Adrenal gland (tissue), 19 donors: Measurements from ENCODE around the gene SRM. TPM values are rescaled to one million over a fixed set of nuclear protein-coding genes. Genes with fewer than 3 reads are reported as not detected.

Experiments
- DNase-seq, 7 donors: peaks; one replicate each; pipeline ENCODE4 v3.0.0-alpha.2; 2019 to 2020
- H3K27ac ChIP-seq, 5 donors: fragments of 200-600 bp; sonication (generic) in 4 of 5; 1 replicate in 3 of 5; 2 replicates in 2 of 5; pipeline versions ENCODE4 v1.5.1 to v1.8.0; 2016 to 2020; ENCODE audit warnings: mild to moderate bottlenecking in 1 of 5
- H3K27me3 ChIP-seq: fragments of 200-600 bp; 2 replicates; pipeline ENCODE4 v1.8.0; 2021
- H3K36me3 ChIP-seq, 2 donors: fragments of 200-600 bp; replicated peaks in 1 of 2; 1 replicate in 1 of 2; 2 replicates in 1 of 2; pipeline versions ENCODE4 v1.5.1 to v1.8.0; 2018 to 2022
- H3K4me1 ChIP-seq, 2 donors: fragments of 200-600 bp; replicated peaks in 1 of 2; 1 replicate in 1 of 2; 2 replicates in 1 of 2; pipeline versions ENCODE4 v1.5.1 to v1.8.0; 2018 to 2021
- H3K4me3 ChIP-seq, 4 donors: fragments of 200-600 bp; sonication (generic) in 3 of 4; one replicate each; pipeline ENCODE4 v1.5.1; 2016 to 2018
- H3K9me3 ChIP-seq, 3 donors: fragments of 200-600 bp; sonication (generic) in 1 of 3; replicated peaks in 1 of 3; 1 replicate in 2 of 3; 2 replicates in 1 of 3; pipeline versions ENCODE4 v1.5.1 to v1.8.0; 2016 to 2021
- POLR2A ChIP-seq, 2 donors: fragments of 450-650 bp; IDR thresholded peaks; one replicate each; pipeline ENCODE4 v1.6.1; 2017; ENCODE audit warnings: antibody characterized with exemption in 2 of 2, mild to moderate bottlenecking in 2 of 2, moderate library complexity in 1 of 2
- WGBS, 4 donors: extraction: QIAGEN DNeasy Blood & Tissue Kit in 2 of 4; methylation state at CpG; one replicate each; pipeline versions ENCODE4 v1.1.5 to v1.1.7; 2013 to 2017; 5-methylcytosine and 5-hydroxymethylcytosine counted together
- intact Hi-C, 2 donors: fragments of 100-400 bp; cut with DNase I; formaldehyde crosslinking; loops; one replicate each; pipeline versions ENCODE4 v1.14.1 to v1.15.0; 2022 to 2023
- long read RNA-seq, 10 donors: library from polyadenylated mRNA in 3 of 10; unstranded in 2 of 10; stranded (forward) in 1 of 10; transcript quantifications; one replicate each; pipeline ENCODE4 v2.0.0 and lab custom pipeline, GENCODE V29; 2021 to 2026
- polyA plus RNA-seq, 3 donors: library from polyadenylated mRNA; stranded (reverse); fragments of 200-250 nt in 2 of 3; fragments of 350-450 nt in 1 of 3; fragmentation: Illumina TruSeq in 1 of 3; extraction: RNeasy Lipid Tissue Mini Kit (QIAGEN cat#74804) in 1 of 3; gene quantifications; one replicate each; pipeline ENCODE4 v1.2.3, GENCODE V29; 2013 to 2014
- total RNA-seq, 9 donors: library from RNA; depleted of rRNA in 4 of 9; stranded (reverse); fragments of >200 nt in 4 of 9; fragments of 120-200 nt in 1 of 9; fragmentation: NEBNext Ultra II Directional in 1 of 9; extraction: Animal tissue kit (Norgen Biotek cat#: 25700) in 1 of 9; gene quantifications; one replicate each; pipeline versions ENCODE4 v1.1.0 to v1.2.4, GENCODE V29; 2013 to 2023
- TF ChIP-seq, protein P1 (sequence below), 6 experiments: fragments of 450-650 bp in 4 of 6; fragments of 200-600 bp in 2 of 6; sonication (generic) in 1 of 6; IDR thresholded peaks; 1 replicate in 5 of 6; 2 replicates in 1 of 6; pipeline versions ENCODE4 v1.5.1 to v1.8.0; 2016 to 2021; ENCODE audit warnings: antibody characterized with exemption in 6 of 6, mild to moderate bottlenecking in 2 of 6, moderate library complexity in 1 of 6
- donor health status: healthy with polysubstance abuse.
- donor health status: Bipolar disorder and iron deficiency.
- donor health status: DM: yes; HTN: yes; CAD: no.
- donor health status: DM: no; HTN: no; CAD: no.
- donor health status: DM: no; HTN: no; CAD: no.
- donor health status: DM: yes; HTN: yes; CAD: no.

SRM gene
- 10 to 100 TPM; 14.9 to 97.3 (median 52.4) TPM for total RNA-seq
- 100 to 1,000 TPM in 2 of 3 donors, 10 to 100 TPM in 1; 50.3 to 243 (median 193) TPM for polyA plus RNA-seq
- long read RNA-seq, donor 1, transcript SRM-201 (8 exons, 1,266 nt) = major isoform, 42 of 53 reads
- long read RNA-seq, donor 1, partial matches to known transcripts = 7 of 53 reads
- long read RNA-seq, donor 1, other reads (novel, unspliced or antisense) = 0 of 53 reads
- long read RNA-seq, donor 2, transcript SRM-201 (8 exons, 1,266 nt) = major isoform, 14 of 20 reads
- long read RNA-seq, donor 2, partial matches to known transcripts = 5 of 20 reads
- long read RNA-seq, donor 2, other reads (novel, unspliced or antisense) = 0 of 20 reads
- long read RNA-seq, donor 3, transcript SRM-201 (8 exons, 1,266 nt) = major isoform, 33 of 44 reads
- long read RNA-seq, donor 3, partial matches to known transcripts = 10 of 44 reads
- long read RNA-seq, donor 3, other reads (novel, unspliced or antisense) = 0 of 44 reads
- long read RNA-seq, donor 4, partial matches to known transcripts = 6 of 9 reads
- long read RNA-seq, donor 4, other reads (novel, unspliced or antisense) = 1 of 9 reads
- long read RNA-seq, donor 5, transcript SRM-201 (8 exons, 1,266 nt) = major isoform, 167 of 180 reads
- long read RNA-seq, donor 5, partial matches to known transcripts = 4 of 180 reads
- long read RNA-seq, donor 5, other reads (novel, unspliced or antisense) = 8 of 180 reads
- long read RNA-seq, donor 6, partial matches to known transcripts = 7 of 8 reads
- long read RNA-seq, donor 6, other reads (novel, unspliced or antisense) = 0 of 8 reads
- long read RNA-seq, donor 7, transcript SRM-201 (8 exons, 1,266 nt) = major isoform, 27 of 34 reads
- long read RNA-seq, donor 7, partial matches to known transcripts = 5 of 34 reads
- long read RNA-seq, donor 7, other reads (novel, unspliced or antisense) = 0 of 34 reads
- long read RNA-seq, donor 8, transcript SRM-201 (8 exons, 1,266 nt) = major isoform, 52 of 65 reads
- long read RNA-seq, donor 8, partial matches to known transcripts = 12 of 65 reads
- long read RNA-seq, donor 8, other reads (novel, unspliced or antisense) = 0 of 65 reads
- long read RNA-seq, donor 9, transcript SRM-201 (8 exons, 1,266 nt) = major isoform, 17 of 23 reads
- long read RNA-seq, donor 9, partial matches to known transcripts = 5 of 23 reads
- long read RNA-seq, donor 9, other reads (novel, unspliced or antisense) = 0 of 23 reads
- long read RNA-seq, donor 10, transcript SRM-201 (8 exons, 1,266 nt) = major isoform, 17 of 36 reads
- long read RNA-seq, donor 10, partial matches to known transcripts = 18 of 36 reads
- long read RNA-seq, donor 10, other reads (novel, unspliced or antisense) = 0 of 36 reads

GRCh38 chr1:11059968-11060830 lies at the start of gene SRM:
TSS of gene SRM (minus strand) at chr1:11060018. CDS start at chr1:11059943, 75 bp downstream.
- H3K27me3 ChIP-seq = no peaks in the 10 kb centered on the region
- intact Hi-C loops = no loop called here
- H3K4me1 ChIP-seq = peaks cover 15 to 22% of the 10 kb centered on the region in 2 donors
- H3K9me3 ChIP-seq = no peaks in the 10 kb centered on the region
- 0 to 2% (median 1%) methylated on average over 13 to 81 of the region's 83 CpGs for WGBS, 4 donors
- peak; percentile 84 to 95 (median 91) for DNase-seq
- peaks cover 0 to 33% of the 10 kb centered on the region in 2 donors for H3K36me3 ChIP-seq
- TF ChIP-seq, protein P1, sequence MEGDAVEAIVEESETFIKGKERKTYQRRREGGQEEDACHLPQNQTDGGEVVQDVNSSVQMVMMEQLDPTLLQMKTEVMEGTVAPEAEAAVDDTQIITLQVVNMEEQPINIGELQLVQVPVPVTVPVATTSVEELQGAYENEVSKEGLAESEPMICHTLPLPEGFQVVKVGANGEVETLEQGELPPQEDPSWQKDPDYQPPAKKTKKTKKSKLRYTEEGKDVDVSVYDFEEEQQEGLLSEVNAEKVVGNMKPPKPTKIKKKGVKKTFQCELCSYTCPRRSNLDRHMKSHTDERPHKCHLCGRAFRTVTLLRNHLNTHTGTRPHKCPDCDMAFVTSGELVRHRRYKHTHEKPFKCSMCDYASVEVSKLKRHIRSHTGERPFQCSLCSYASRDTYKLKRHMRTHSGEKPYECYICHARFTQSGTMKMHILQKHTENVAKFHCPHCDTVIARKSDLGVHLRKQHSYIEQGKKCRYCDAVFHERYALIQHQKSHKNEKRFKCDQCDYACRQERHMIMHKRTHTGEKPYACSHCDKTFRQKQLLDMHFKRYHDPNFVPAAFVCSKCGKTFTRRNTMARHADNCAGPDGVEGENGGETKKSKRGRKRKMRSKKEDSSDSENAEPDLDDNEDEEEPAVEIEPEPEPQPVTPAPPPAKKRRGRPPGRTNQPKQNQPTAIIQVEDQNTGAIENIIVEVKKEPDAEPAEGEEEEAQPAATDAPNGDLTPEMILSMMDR (IDR thresholded peaks at IDR 0.05) = peak in 3 of 6 experiments; percentile 65 to 77 (median 77)
- TF ChIP-seq POLR2A (IDR thresholded peaks at IDR 0.05) = peak; percentile 50 to 76
- H3K27ac ChIP-seq = peak within 1 kb of the TSS; percentile 11 to 88 (median 72)
- H3K4me3 ChIP-seq = peak within 1 kb of the TSS; percentile 59 to 94 (median 85)

- Histone ChIP-seq H3K36me3 (peaks cover 0 to 61% of the 10 kb centered on the region in 2 donors), H3K27ac (no peak overlapping the region)
Measured at GRCh38 chr1:11109047-11109760, 49.4 kb upstream of the SRM start.

DNA sequence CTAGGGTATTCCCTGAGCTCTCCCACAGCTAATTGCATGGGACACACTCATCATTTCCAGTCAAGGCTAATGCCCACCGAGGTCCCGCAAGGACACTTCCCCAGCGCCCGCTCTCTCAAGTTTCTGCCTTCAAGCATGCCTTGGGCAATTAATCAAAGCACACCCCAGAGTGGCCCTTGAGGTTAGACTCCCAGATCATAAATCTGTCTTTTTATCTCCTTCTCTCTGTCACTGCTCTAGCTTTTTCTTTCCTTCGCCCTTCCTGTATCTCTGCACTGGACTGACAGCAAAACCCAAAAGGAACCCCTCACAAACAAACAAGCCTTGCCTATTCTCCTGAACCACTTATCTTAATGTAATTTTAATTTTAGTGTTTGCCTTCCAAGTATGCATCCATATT lies 47.8 kb upstream of the SRM start:
- H3K36me3 ChIP-seq = peaks cover 0 to 45% of the 10 kb centered on the region in 2 donors
- H3K4me1 ChIP-seq = peaks cover 4 to 10% of the 10 kb centered on the region in 2 donors
- no peaks in the 10 kb centered on the region for H3K9me3 ChIP-seq
- peak in 5 of 7 donors; percentile 43 to 76 (median 51) for DNase-seq
- H3K27me3 ChIP-seq = no peaks in the 10 kb centered on the region
- H3K27ac ChIP-seq = peak overlapping the region in 1 of 5 donors; percentile 8
- TF ChIP-seq, protein P1 (IDR thresholded peaks at IDR 0.05) = no peak
- TF ChIP-seq POLR2A (IDR thresholded peaks at IDR 0.05) = no peak
- intact Hi-C loops = no loop called here
- 34 to 53% (median 37%) methylated on average over 5 of the region's 5 CpGs for WGBS, 4 donors
- H3K4me3 ChIP-seq = no peak overlapping the region

More at GRCh38 chr1:11109047-11109760, 49.4 kb upstream of the SRM start:
- 85 to 95% (median 88%) methylated on average over 7 of the region's 7 CpGs for WGBS, 4 donors
- peaks cover 4 to 10% of the 10 kb centered on the region in 2 donors for H3K4me1 ChIP-seq
- intact Hi-C loops = no loop called here
- TF ChIP-seq POLR2A (IDR thresholded peaks at IDR 0.05) = no peak
- TF ChIP-seq, protein P1 (IDR thresholded peaks at IDR 0.05) = no peak
- H3K27me3 ChIP-seq = no peaks in the 10 kb centered on the region
- DNase-seq = peak in 1 of 7 donors; percentile 13
- no peak overlapping the region for H3K4me3 ChIP-seq
- H3K9me3 ChIP-seq = no peaks in the 10 kb centered on the region
